Brain microvascular endothelial cell (primary cell): ENCODE data around the gene DNAJB1.

Source experiments
- DNase-seq: peaks from one replicate; pipeline ENCODE4 v3.0.0-alpha.2; 2020
- H3K27ac ChIP-seq: fragments of 250-450 bp; sonication (Bioruptor Pico); 2 replicates; pipeline ENCODE4 v1.5.1; 2020; ENCODE audit warnings: mild to moderate bottlenecking, moderate library complexity
- H3K27me3 ChIP-seq: fragments of 250-450 bp; sonication (Bioruptor Pico); replicated peaks from 2 replicates; pipeline ENCODE4 v1.5.1; 2020; ENCODE audit warnings: mild to moderate bottlenecking
- H3K36me3 ChIP-seq: fragments of 250-450 bp; sonication (Bioruptor Pico); replicated peaks from 2 replicates; pipeline ENCODE4 v1.5.1; 2020; ENCODE audit warnings: mild to moderate bottlenecking
- H3K4me3 ChIP-seq: 2 replicates; pipeline ENCODE4 v1.5.1; 2011; ENCODE audit warnings: low read depth, mild to moderate bottlenecking, control low read depth, low read length, moderate library complexity
- CTCF ChIP-seq: IDR thresholded peaks from 2 replicates; pipeline ENCODE4 v1.5.1; 2011; ENCODE audit warnings: low read depth, mild to moderate bottlenecking, moderate library complexity, low read length, control low read depth, inconsistent platforms; ENCODE audit errors: missing control alignments
- in situ Hi-C: cut with HindIII; loops from 2 replicates; pipeline ENCODE4 v1.10.0; 2017; ENCODE audit warnings: low sequenced_read_pairs, low pct_ligation_motif_present

The DNAJB1 gene

GRCh38 chr19:14528419-14529253, 10.4 kb upstream of the DNAJB1 start:
- H3K36me3 ChIP-seq, result no peaks in the 10 kb centered on the region
- H3K4me3 ChIP-seq, result peak overlapping the region; percentile 73
- peak overlapping the region; percentile 49 for H3K27ac ChIP-seq
- no peaks in the 10 kb centered on the region for H3K27me3 ChIP-seq
- TF ChIP-seq CTCF, result no peak
- no peak for DNase-seq
- in situ Hi-C loops, result no loop called here

DNA sequence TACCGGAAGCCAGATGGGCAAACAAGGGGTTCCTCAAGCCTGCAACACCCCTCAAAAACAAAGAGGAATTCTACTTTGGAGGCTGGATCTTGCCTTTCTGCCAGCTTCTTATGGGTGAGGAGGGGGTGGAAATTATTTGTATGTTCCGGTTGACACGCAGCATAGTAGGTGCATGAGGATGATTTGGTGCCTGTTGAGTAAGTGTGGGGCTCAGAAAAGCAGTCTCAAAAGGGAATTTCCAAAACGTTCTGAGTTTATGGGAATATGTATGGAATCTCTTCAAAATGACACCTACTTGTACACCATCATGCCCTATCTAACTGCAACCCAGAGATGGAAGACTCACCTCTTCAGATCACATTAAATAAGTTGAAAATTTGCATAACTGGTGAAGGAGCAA, 8.2 kb upstream of the DNAJB1 start:
- DNase-seq, result no peak
- no peak overlapping the region for H3K4me3 ChIP-seq
- no peaks in the 10 kb centered on the region for H3K36me3 ChIP-seq
- H3K27me3 ChIP-seq, result no peaks in the 10 kb centered on the region
- no peak for TF ChIP-seq CTCF
- no peak overlapping the region for H3K27ac ChIP-seq
- in situ Hi-C loops, result no loop called here

- DNase-seq, result no peak
- in situ Hi-C loops, result no loop called here
- no peak overlapping the region for H3K27ac ChIP-seq
- H3K27me3 ChIP-seq, result no peaks in the 10 kb centered on the region
- no peaks in the 10 kb centered on the region for H3K36me3 ChIP-seq
- no peak for TF ChIP-seq CTCF
- no peak overlapping the region for H3K4me3 ChIP-seq
Measured at GRCh38 chr19:14525729-14526128, 7.5 kb upstream of the DNAJB1 start.

DNA sequence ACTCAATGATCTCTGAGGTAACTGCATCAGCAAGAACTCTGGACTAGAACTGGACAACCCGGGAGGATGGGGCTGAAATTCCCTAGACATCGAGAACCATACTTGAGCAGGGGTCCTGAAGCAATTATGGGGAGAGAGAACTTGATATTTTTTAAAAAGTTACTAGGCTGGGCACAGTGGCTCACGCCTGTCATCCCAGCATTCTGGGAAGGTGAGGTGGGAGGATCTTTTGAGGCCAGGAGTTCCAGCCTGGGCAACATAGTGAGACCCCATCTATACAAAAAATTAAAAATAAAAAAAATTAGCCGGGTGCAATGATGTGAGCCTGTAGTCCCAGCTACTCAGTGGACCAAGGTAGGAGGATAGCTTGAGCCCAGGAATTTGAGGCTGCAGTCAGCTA, 2.3 kb upstream of the DNAJB1 start:
- no peak overlapping the region for H3K4me3 ChIP-seq
- H3K27me3 ChIP-seq, result no peaks in the 10 kb centered on the region
- TF ChIP-seq CTCF, result no peak
- H3K27ac ChIP-seq, result no peak overlapping the region
- DNase-seq, result no peak
- peaks cover 14% of the 10 kb centered on the region for H3K36me3 ChIP-seq
- in situ Hi-C loops, result no loop called here

DNA sequence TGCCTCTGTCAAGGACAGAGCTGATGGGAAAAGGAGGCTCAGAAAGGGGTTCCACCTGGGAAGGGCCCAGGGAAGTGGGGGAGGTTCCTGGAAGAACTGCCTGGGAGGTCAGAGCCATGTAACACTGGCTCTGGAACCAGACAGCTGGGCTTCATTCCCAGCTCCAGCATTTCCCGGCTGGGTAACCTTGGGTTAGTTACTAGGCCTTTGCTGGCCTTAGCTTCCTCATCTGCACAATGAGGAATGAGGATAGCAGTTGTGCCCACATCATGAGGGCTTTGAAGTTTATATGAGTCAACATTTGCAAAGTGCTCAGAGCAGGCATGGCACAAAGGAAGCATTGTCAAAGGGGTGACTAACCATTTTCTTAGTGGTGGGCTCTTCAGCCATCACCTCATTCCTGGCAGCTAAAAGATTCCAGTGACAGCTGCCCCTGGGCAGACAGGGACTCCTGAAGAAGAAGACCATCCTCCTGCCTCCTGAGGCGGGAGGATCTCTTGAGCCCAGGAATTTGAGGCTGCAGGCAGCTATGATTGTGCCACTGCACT, 1.7 kb upstream of the DNAJB1 start:
- TF ChIP-seq CTCF, result no peak
- Histone ChIP-seq H3K27me3 (no peaks in the 10 kb centered on the region), H3K27ac (no peak overlapping the region), H3K36me3 (peaks cover 20% of the 10 kb centered on the region), H3K4me3 (no peak overlapping the region)
- no peak for DNase-seq
- in situ Hi-C loops, result no loop called here
